ENCODE data around the gene ANXA2R. TPM values are rescaled to one million over a fixed set of nuclear protein-coding genes. Genes with fewer than 3 reads are reported as not detected.
"Not testable (repeated sequence)": the region's sequence is repeated elsewhere in the genome, so short reads cannot be mapped to it uniquely, and the experiment has no call there.

ANXA2R gene, protein sequence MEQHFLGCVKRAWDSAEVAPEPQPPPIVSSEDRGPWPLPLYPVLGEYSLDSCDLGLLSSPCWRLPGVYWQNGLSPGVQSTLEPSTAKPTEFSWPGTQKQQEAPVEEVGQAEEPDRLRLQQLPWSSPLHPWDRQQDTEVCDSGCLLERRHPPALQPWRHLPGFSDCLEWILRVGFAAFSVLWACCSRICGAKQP
- 17.6 TPM for polyA plus RNA-seq (2013)

DNA sequence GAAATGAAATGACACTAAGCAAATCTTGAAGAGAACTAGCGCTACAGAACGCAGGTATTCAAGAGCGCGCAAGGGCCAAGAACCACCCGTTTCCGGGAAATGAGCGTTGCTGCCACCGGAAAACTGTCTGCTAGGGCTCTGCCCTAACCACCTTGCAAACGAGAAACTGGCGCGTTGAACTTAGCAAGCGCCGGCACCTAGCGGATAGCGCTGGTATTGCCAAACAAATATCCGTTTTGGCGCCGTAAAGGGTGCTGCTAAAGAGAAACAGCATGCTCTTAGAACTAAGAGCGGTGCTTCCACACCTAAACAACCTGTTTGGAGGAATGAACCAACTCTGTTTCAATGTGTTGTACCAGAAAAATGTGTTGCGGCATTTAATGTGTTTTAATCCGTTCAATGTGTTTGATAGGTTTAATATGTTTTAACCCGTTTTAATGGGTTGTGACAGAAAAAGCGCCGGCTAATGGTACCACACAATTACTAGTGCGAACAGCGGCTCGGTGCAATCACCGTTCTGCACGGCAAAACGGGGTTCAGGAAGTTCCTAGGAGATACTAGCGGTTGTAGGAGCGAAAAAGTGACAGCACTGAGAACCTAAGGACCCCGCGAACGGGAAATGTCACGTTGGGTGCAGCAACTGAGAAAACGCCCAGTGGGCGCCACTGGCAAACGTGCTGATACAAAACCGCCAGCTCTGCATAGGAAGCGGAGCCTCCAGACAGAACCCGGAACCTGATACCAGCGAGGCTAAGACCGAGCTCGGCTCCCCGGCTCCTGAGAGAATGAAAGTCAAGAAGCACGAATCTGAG lies at the start of gene ANXA2R:
TSS of gene ANXA2R (minus strand) at position 33 of the 812 bp plus-strand sequence. CDS start 273 bp downstream, outside the sequence.
- peaks cover 9 to 72% (median 44%) of the 10 kb centered on the region in 4 experiments for H3K4me1 ChIP-seq (ENCODE audit: control extremely low read depth in 1 of 4, control insufficient read depth in 4 of 4, insufficient read depth in 4 of 4, low read length in 3 of 4)
- H3K27ac ChIP-seq (ENCODE audit: insufficient read depth in 1 of 2, low read depth in 1 of 2, low read length in 2 of 2, poor library complexity in 1 of 2, severe bottlenecking in 2 of 2), result peak within 1 kb of the TSS; percentile 99 to 100
- H3K9me3 ChIP-seq (ENCODE audit: control extremely low read depth in 1 of 5, control insufficient read depth in 4 of 5, insufficient read depth in 2 of 5, low read depth in 1 of 5, low read length in 4 of 5), result no peaks in the 10 kb centered on the region
- H3K4me3 ChIP-seq (ENCODE audit: control insufficient read depth in 1 of 7, extremely low read depth in 1 of 7, insufficient read depth in 4 of 7, low read depth in 2 of 7, low read length in 6 of 7), result peak within 1 kb of the TSS; percentile 46 to 95 (median 80)
- peak; percentile 96 to 98 (median 98) for DNase-seq
- H3K27me3 ChIP-seq (replicated peaks in 2 of 5; ENCODE audit: control insufficient read depth in 4 of 5, insufficient read depth in 5 of 5, low read length in 4 of 5), result no peaks in the 10 kb centered on the region
- ChIA-PET CTCF (interaction anchor here (0.9 to 4.7 kb wide), 23 partner anchors 9 to 130 kb away, joined by 3 to 82 read pairs (median 7); no protein-coding TSS in a partner anchor), POLR2A (interaction anchor here (1.9 to 3.5 kb wide), 5 partner anchors 22 to 90 kb away, joined by 6 to 45 read pairs (median 32); no protein-coding TSS in a partner anchor)
- H3K36me3 ChIP-seq (ENCODE audit: control insufficient read depth in 4 of 4, insufficient read depth in 4 of 4, low read length in 3 of 4), result peaks cover 0 to 7% (median 0%) of the 10 kb centered on the region in 4 experiments
- 0% methylated on average over 42 of the region's 47 CpGs for WGBS (ENCODE audit: insufficient coverage)

DNA sequence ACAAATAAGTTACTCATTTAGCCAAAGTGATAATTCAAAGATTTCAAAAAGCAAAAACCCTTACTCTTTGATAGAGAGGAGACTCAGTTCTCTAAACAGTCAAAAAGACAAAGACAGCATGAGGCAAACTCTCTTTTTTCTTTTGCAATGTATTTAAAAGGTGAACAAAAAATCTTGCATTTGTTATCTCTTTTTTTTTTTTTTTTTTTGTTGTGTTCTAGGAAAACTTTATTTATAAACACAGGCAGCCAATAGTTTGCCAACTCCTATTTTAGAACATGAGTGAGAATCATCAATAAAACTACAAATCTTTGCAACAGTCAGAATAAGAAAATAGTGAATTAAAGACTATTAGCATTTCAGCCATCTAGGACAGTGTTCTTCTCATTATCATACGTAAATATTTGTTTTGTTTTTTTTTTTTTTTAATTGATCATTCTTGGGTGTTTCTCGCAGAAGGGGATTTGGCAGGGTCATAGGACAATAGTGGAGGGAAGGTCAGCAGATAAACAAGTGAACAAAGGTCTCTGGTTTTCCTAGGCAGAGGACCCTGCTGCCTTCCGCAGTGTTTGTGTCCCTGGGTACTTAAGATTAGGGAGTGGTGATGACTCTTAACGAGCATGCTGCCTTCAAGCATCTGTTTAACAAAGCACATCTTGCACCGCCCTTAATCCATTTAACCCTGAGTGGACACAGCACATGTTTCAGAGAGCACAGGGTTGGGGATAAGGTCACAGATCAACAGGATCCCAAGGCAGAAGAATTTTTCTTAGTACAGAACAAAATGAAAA lies 46.2 kb upstream of the ANXA2R start:
- DNase-seq, result peak in 1 of 3 donors; percentile 26
- no CpG with 5 or more reads among the region's 5 CpGs for WGBS (ENCODE audit: insufficient coverage)
- H3K36me3 ChIP-seq (ENCODE audit: control insufficient read depth in 4 of 4, insufficient read depth in 4 of 4, low read length in 3 of 4), result peaks cover 6 to 22% (median 7%) of the 10 kb centered on the region in 4 experiments
- CTCF ChIA-PET; H3K27ac ChIP-seq (ENCODE audit: insufficient read depth in 1 of 2, low read depth in 1 of 2, low read length in 2 of 2, poor library complexity in 1 of 2, severe bottlenecking in 2 of 2); H3K4me1 ChIP-seq (ENCODE audit: control extremely low read depth in 1 of 4, control insufficient read depth in 4 of 4, insufficient read depth in 4 of 4, low read length in 3 of 4); H3K27me3 ChIP-seq (replicated peaks in 2 of 5; ENCODE audit: control insufficient read depth in 4 of 5, insufficient read depth in 5 of 5, low read length in 4 of 5); POLR2A ChIA-PET; H3K4me3 ChIP-seq (ENCODE audit: control insufficient read depth in 1 of 7, extremely low read depth in 1 of 7, insufficient read depth in 4 of 7, low read depth in 2 of 7, low read length in 6 of 7): not testable (repeated sequence)
- peaks cover 2 to 18% (median 8%) of the 10 kb centered on the region in 5 experiments for H3K9me3 ChIP-seq (ENCODE audit: control extremely low read depth in 1 of 5, control insufficient read depth in 4 of 5, insufficient read depth in 2 of 5, low read depth in 1 of 5, low read length in 4 of 5)

DNA sequence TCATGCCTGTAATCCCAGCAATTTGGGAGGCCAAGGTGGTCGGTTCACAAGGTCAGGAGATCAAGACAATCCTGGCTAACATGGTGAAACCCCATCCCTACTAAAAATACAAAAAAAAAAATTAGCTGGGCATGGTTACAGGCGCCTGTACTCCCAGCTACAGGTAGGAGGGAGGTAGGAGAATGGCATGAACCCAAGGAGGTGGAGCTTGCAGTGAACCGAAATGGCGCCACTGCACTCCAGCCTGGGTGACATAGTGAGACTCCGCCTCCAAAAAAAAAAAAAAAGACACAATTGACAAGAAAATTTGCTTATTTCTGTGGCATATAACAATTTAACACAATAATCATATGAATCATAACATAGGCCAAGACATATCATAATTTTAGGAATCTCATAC lies 45.3 kb upstream of the ANXA2R start:
- H3K4me1 ChIP-seq (ENCODE audit: control extremely low read depth in 1 of 4, control insufficient read depth in 4 of 4, insufficient read depth in 4 of 4, low read length in 3 of 4), result no peaks in the 10 kb centered on the region
- 100% methylated on average over 1 of the region's 5 CpGs for WGBS (ENCODE audit: insufficient coverage)
- CTCF ChIA-PET, result interaction anchor here (0.6 to 2.2 kb wide), 2 partner anchors 16 to 459 kb away, joined by 3 to 8 read pairs; no protein-coding TSS in a partner anchor

DNA sequence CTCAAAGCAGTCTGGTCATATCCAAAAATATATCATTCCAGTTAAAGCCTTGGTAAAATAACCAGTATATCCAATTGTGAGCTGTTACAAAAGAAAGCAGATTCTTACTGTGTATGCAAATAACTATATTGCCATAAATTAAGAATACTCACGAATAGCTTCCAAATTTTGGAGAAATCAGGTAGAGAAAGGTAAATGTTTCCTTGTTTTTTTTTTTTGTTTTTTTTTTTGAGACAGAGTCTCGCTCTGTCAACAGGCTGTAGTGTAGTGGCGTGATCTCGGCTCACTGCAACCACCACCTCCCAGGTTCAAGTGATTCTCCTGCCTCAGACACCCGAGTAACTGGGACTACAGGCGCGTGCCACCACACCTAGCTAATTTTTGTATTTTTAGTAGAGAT lies 44.3 kb upstream of the ANXA2R start:
- Histone ChIP-seq H3K36me3 (ENCODE audit: control insufficient read depth in 4 of 4, insufficient read depth in 4 of 4, low read length in 3 of 4) (peaks cover 5 to 38% (median 10%) of the 10 kb centered on the region in 4 experiments), H3K9me3 (ENCODE audit: control extremely low read depth in 1 of 5, control insufficient read depth in 4 of 5, insufficient read depth in 2 of 5, low read depth in 1 of 5, low read length in 4 of 5) (peaks cover 2 to 18% (median 8%) of the 10 kb centered on the region in 5 experiments)
- WGBS (ENCODE audit: insufficient coverage), result no CpG with 5 or more reads among the region's 7 CpGs
- H3K27ac ChIP-seq (ENCODE audit: insufficient read depth in 1 of 2, low read depth in 1 of 2, low read length in 2 of 2, poor library complexity in 1 of 2, severe bottlenecking in 2 of 2); H3K27me3 ChIP-seq (replicated peaks in 2 of 5; ENCODE audit: control insufficient read depth in 4 of 5, insufficient read depth in 5 of 5, low read length in 4 of 5); H3K4me1 ChIP-seq (ENCODE audit: control extremely low read depth in 1 of 4, control insufficient read depth in 4 of 4, insufficient read depth in 4 of 4, low read length in 3 of 4); POLR2A ChIA-PET; H3K4me3 ChIP-seq (ENCODE audit: control insufficient read depth in 1 of 7, extremely low read depth in 1 of 7, insufficient read depth in 4 of 7, low read depth in 2 of 7, low read length in 6 of 7): not testable (repeated sequence)
- CTCF ChIA-PET, result interaction anchor here (2.2 kb wide), 1 partner anchor 17 kb away, joined by 8 read pairs; no protein-coding TSS in a partner anchor
- DNase-seq, result peak in 2 of 3 donors; percentile 31 to 53

More for the DNA sequence above, 45.3 kb upstream of the ANXA2R start:
- POLR2A ChIA-PET, result interaction anchor here (0.7 kb wide), 1 partner anchor 67 kb away, joined by 3 read pairs; no protein-coding TSS in a partner anchor
- no peak for DNase-seq
- Histone ChIP-seq H3K36me3 (ENCODE audit: control insufficient read depth in 4 of 4, insufficient read depth in 4 of 4, low read length in 3 of 4) (peaks cover 5 to 29% (median 7%) of the 10 kb centered on the region in 4 experiments), H3K9me3 (ENCODE audit: control extremely low read depth in 1 of 5, control insufficient read depth in 4 of 5, insufficient read depth in 2 of 5, low read depth in 1 of 5, low read length in 4 of 5) (peaks cover 2 to 18% (median 8%) of the 10 kb centered on the region in 5 experiments), H3K27me3 (replicated peaks in 2 of 5; ENCODE audit: control insufficient read depth in 4 of 5, insufficient read depth in 5 of 5, low read length in 4 of 5) (no peaks in the 10 kb centered on the region), H3K27ac (ENCODE audit: insufficient read depth in 1 of 2, low read depth in 1 of 2, low read length in 2 of 2, poor library complexity in 1 of 2, severe bottlenecking in 2 of 2) (no peak overlapping the region), H3K4me3 (ENCODE audit: control insufficient read depth in 1 of 7, extremely low read depth in 1 of 7, insufficient read depth in 4 of 7, low read depth in 2 of 7, low read length in 6 of 7) (no peak overlapping the region)

DNA sequence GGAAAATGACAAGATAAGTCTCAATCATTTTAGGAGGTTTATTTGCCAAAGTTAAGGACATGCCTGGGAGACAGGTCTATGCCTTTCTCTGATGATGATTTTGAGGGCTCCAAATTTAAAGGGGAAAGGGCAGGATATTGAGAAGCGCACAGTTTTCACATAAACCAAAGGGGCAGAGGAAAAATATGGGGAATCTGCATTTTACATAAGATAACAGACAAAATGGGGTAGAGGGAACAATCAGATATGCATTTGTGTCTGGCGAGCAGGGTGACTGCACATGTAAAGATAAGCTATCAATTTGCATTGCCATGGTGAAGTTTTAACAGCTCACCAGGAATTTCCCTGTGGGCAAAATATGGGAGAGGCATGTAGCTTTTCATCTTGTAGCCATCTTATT lies 41.2 kb upstream of the ANXA2R start:
- H3K27me3 ChIP-seq (replicated peaks in 2 of 5; ENCODE audit: control insufficient read depth in 4 of 5, insufficient read depth in 5 of 5, low read length in 4 of 5); POLR2A ChIA-PET; H3K4me3 ChIP-seq (ENCODE audit: control insufficient read depth in 1 of 7, extremely low read depth in 1 of 7, insufficient read depth in 4 of 7, low read depth in 2 of 7, low read length in 6 of 7); H3K4me1 ChIP-seq (ENCODE audit: control extremely low read depth in 1 of 4, control insufficient read depth in 4 of 4, insufficient read depth in 4 of 4, low read length in 3 of 4); DNase-seq: not testable (repeated sequence)
- H3K27ac ChIP-seq (ENCODE audit: insufficient read depth in 1 of 2, low read depth in 1 of 2, low read length in 2 of 2, poor library complexity in 1 of 2, severe bottlenecking in 2 of 2), result peak overlapping the region in 1 of 2 experiments; percentile 54
- CTCF ChIA-PET, result interaction anchor here (1.0 kb wide), 1 partner anchor 40 kb away, joined by 4 read pairs; the partner anchor contains the start of gene ZNF131
- peaks cover 2 to 18% (median 8%) of the 10 kb centered on the region in 5 experiments for H3K9me3 ChIP-seq (ENCODE audit: control extremely low read depth in 1 of 5, control insufficient read depth in 4 of 5, insufficient read depth in 2 of 5, low read depth in 1 of 5, low read length in 4 of 5)
- peaks cover 5 to 49% (median 10%) of the 10 kb centered on the region in 4 experiments for H3K36me3 ChIP-seq (ENCODE audit: control insufficient read depth in 4 of 4, insufficient read depth in 4 of 4, low read length in 3 of 4)
- WGBS (ENCODE audit: insufficient coverage), result 90% methylated on average over 2 of the region's 2 CpGs

DNA sequence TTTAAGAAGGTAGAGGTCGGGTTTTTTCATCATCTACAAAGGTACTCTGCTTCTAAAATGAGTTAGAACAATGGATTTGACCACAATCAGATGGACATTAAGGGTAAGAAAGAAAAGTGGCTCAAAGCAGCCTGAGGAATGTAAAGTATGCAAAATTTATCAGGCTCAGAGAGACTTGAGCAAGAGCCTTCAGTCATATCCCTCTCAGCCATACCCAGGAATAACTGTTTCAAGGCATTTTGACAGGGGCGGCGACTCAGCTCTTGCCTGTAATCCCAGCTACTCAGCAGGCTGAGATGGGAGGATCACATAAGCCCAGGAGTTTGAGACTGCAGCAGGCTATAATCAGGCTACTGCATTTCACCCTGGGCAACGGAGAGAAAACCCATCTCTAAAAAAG lies 38.8 kb upstream of the ANXA2R start:
- Histone ChIP-seq H3K27ac (ENCODE audit: insufficient read depth in 1 of 2, low read depth in 1 of 2, low read length in 2 of 2, poor library complexity in 1 of 2, severe bottlenecking in 2 of 2) (no peak overlapping the region), H3K27me3 (replicated peaks in 2 of 5; ENCODE audit: control insufficient read depth in 4 of 5, insufficient read depth in 5 of 5, low read length in 4 of 5) (no peaks in the 10 kb centered on the region), H3K9me3 (ENCODE audit: control extremely low read depth in 1 of 5, control insufficient read depth in 4 of 5, insufficient read depth in 2 of 5, low read depth in 1 of 5, low read length in 4 of 5) (peaks cover 0 to 1% (median 0%) of the 10 kb centered on the region in 5 experiments), H3K4me3 (ENCODE audit: control insufficient read depth in 1 of 7, extremely low read depth in 1 of 7, insufficient read depth in 4 of 7, low read depth in 2 of 7, low read length in 6 of 7) (no peak overlapping the region), H3K4me1 (ENCODE audit: control extremely low read depth in 1 of 4, control insufficient read depth in 4 of 4, insufficient read depth in 4 of 4, low read length in 3 of 4) (peaks cover 0 to 4% (median 0%) of the 10 kb centered on the region in 4 experiments), H3K36me3 (ENCODE audit: control insufficient read depth in 4 of 4, insufficient read depth in 4 of 4, low read length in 3 of 4) (peaks cover 8 to 45% (median 11%) of the 10 kb centered on the region in 4 experiments)
- CTCF ChIA-PET, result interaction anchor here (1.3 to 1.4 kb wide), 3 partner anchors 8 to 41 kb away, joined by 3 to 6 read pairs (median 4); partner anchors contain the start of gene ZNF131
- WGBS (ENCODE audit: insufficient coverage), result 100% methylated on average over 2 of the region's 4 CpGs
- no peak for DNase-seq
- POLR2A ChIA-PET, result interaction anchor here (0.6 kb wide), 1 partner anchor 13 kb away, joined by 5 read pairs; no protein-coding TSS in a partner anchor
